ENCODE data around the gene DIP2C.
A peak's percentile ranks its signal among the peaks of the same experiment; 100 is the strongest.
"Not testable (repeated sequence)": the region's sequence is repeated elsewhere in the genome, so short reads cannot be mapped to it uniquely, and the experiment has no call there.

Gene DIP2C

DNA sequence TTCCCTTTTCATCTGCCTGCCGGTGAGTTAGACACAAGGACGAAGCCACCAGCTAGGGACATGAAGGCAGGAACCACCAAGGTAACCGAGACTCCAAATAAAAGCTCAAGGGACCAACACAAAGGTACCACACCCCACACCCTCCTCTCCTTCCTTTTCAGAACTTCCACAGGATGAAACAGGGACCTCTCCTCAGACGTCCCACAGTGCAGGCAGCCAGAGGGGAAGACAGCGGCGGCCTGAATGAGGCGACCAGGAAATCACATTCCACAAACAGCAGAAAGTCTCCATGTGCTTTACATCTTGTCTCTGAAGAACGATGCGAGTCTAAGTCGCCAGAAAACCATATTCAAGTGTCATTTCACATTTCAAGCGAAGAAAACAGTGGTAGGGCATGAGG is 97.8 kb downstream of the DIP2C start:
- no peak overlapping the region for H3K4me3 Mint-ChIP-seq
- no peaks in the 10 kb centered on the region for H3K4me1 Mint-ChIP-seq
- no peaks in the 10 kb centered on the region for H3K9me3 Mint-ChIP-seq
- peaks cover 29 to 33% of the 10 kb centered on the region in 2 donors for H3K27me3 Mint-ChIP-seq
- H3K36me3 Mint-ChIP-seq = no peaks in the 10 kb centered on the region
- DNase-seq (no peak), ATAC-seq (replicated peaks) (no peak)
- peak overlapping the region; percentile 16 for H3K27ac Mint-ChIP-seq

DNA sequence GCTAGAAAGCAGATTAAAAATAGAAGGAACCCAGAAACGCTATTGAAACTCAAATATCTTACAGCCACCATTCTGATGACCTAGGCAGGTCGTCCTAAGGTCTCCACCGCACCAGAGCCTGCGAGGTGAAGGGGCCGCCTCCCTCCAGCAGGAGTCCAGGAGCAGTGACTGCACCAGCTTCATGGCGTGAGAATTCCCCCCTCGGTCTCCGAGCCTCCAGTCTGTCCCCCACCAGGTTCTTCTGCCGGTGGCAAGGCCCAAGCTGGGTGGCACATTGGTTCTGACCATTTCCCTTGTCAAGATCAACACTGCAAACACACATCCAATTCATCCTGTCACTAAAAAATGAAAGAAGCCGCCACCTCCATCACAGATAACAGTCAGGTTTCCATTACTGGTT is 98.7 kb downstream of the DIP2C start:
- no peaks in the 10 kb centered on the region for H3K4me1 Mint-ChIP-seq

DNA sequence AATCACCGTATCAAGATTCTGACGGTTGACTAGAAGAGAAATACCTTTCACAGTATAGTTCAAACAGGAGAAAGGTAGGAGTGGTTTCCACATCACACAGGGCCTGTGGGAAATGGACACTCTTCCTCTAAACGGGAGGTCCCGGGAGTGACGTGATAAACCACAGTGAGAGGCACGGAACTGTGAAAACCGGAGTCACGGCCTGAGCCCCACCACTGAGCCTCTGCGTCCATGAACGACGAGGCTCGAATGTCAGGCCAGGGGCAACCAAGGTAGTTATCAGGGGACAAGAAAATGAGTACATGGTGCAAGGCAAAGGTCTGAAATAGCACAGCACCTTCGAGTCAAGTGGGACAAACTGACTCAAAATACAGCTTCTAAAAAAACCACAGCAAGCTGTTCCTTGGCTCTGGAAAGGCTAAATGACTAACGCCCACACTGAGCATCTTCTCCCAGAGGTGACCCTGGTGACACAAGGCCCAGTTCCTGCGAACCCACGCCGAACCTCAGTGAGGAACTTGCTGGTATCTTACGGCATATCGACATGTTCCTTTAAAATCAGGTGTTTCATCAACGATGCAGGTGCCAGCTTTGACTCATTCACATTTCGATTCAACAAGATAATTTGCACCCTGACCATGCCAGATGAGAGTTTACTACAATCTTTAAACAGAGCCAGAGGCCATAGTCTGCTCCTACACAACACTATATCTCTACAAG is 99.3 kb downstream of the DIP2C start:
- Mint-ChIP-seq H3K27me3 (peaks cover 37 to 40% of the 10 kb centered on the region in 2 donors), H3K36me3 (peaks cover 0 to under 1% of the 10 kb centered on the region in 2 donors), H3K4me3 (no peak overlapping the region), H3K27ac (no peak overlapping the region), H3K4me1 (no peaks in the 10 kb centered on the region), H3K9me3 (no peaks in the 10 kb centered on the region)
- ATAC-seq (replicated peaks) (no peak), DNase-seq (no peak)

More for the DNA sequence above, 98.7 kb downstream of the DIP2C start:
- ATAC-seq (replicated peaks) = no peak
- Mint-ChIP-seq H3K9me3 (no peaks in the 10 kb centered on the region), H3K36me3 (no peaks in the 10 kb centered on the region), H3K27me3 (peaks cover 32 to 40% of the 10 kb centered on the region in 2 donors), H3K4me3 (no peak overlapping the region), H3K27ac (no peak overlapping the region)
- no peak for DNase-seq

DNA sequence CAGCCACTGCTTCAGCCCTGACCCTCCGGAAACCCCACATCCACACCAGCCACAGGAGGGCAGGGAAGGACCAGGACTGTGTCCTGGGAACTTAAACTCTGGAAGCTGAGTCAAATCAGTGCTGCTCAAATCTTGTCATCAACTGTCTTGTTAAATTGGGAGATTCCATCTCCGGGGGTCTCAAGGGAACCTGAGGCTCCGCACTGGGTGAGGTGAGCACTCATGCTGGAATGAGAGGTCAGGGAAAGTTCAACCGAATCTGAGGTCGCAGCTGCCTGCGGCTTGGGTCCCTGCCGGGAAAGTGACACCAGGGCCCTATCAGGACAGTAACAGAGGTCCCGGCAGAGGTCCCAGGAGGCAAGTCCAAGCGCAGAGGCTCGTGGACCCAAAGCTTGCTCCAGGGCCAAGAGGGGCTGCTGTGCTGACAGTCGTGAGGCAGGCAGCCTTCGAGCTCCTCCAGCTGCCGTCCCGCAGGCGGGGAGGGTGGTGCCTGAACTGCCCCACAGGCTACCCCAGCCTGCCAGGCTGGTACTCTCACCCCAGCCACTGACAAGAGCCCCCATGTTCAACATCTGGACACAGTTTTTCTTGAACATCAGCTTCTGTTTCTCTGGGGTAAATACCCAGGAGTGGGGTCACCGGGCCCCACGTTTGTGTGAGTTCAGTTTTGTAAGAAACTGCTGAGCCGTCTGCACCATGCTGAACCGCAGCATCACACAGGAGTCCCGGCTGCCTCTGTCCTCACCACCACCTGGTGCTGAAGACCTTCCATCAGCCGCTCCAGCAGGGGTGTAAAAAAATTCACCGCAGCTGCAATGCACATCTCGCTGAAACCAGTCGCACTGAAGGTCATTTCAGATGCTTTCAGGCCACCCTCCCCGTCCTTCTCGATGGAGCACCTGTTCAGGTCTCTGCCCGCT is 101.0 kb downstream of the DIP2C start:
- H3K9me3 Mint-ChIP-seq = peaks cover 0 to 4% of the 10 kb centered on the region in 2 donors
- peaks cover 0 to 5% of the 10 kb centered on the region in 2 donors for H3K36me3 Mint-ChIP-seq
- ATAC-seq (replicated peaks) = no peak
- DNase-seq = no peak
- peak overlapping the region; percentile 59 for H3K27ac Mint-ChIP-seq
- peaks cover 28 to 41% of the 10 kb centered on the region in 2 donors for H3K27me3 Mint-ChIP-seq
- H3K4me3 Mint-ChIP-seq = no peak overlapping the region
- no peaks in the 10 kb centered on the region for H3K4me1 Mint-ChIP-seq

DNA sequence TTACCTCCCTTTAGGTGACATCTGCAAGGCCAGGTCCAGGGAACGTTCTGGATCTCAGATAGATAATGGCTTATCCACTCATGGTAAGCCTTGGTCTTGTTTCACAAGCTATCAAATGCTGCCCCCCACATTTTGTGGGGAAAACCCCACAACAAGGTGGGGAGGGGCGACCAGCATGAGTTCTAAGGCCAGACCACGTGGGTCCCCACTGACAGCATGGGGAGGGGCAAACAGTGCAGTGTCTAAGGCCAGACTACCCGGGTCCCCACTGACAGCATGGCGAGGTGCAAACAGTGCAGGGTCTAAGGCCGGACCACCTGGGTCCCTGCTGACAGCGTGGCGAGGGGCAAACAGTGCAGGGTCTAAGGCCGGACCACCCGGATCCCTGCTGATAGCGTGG is 102.8 kb downstream of the DIP2C start:
- Mint-ChIP-seq H3K4me3 (no peak overlapping the region), H3K27ac (no peak overlapping the region), H3K36me3 (peaks cover 0 to 5% of the 10 kb centered on the region in 2 donors), H3K27me3 (peaks cover 28 to 39% of the 10 kb centered on the region in 2 donors), H3K4me1 (no peaks in the 10 kb centered on the region), H3K9me3 (peaks cover 0 to 4% of the 10 kb centered on the region in 2 donors)
- no peak for DNase-seq
- no peak for ATAC-seq (replicated peaks)

DNA sequence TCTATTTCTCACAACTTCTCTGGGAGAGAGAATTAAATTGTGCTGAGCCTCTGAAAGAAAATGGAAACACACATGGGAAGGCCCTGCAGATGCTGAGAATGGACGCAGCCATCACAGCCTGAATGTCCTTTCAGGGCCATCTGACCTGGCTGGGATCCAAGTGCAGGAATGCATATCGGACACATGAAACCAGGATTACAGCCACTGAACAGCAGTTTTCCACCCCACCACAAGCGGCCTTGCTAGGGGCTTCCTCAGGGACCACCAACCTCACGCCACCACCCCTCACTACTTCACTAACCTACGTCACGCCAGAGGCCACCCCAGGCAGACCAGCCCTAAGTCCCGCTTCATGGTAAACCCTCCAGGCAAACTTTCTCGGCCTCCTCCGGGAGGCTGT is 103.3 kb downstream of the DIP2C start:
- peaks cover 0 to 5% of the 10 kb centered on the region in 2 donors for H3K36me3 Mint-ChIP-seq
- peaks cover 28 to 36% of the 10 kb centered on the region in 2 donors for H3K27me3 Mint-ChIP-seq
- no peak overlapping the region for H3K4me3 Mint-ChIP-seq
- ATAC-seq (replicated peaks) = no peak
- H3K27ac Mint-ChIP-seq = no peak overlapping the region
- no peaks in the 10 kb centered on the region for H3K4me1 Mint-ChIP-seq
- no peak for DNase-seq
- peaks cover 0 to 4% of the 10 kb centered on the region in 2 donors for H3K9me3 Mint-ChIP-seq

DNA sequence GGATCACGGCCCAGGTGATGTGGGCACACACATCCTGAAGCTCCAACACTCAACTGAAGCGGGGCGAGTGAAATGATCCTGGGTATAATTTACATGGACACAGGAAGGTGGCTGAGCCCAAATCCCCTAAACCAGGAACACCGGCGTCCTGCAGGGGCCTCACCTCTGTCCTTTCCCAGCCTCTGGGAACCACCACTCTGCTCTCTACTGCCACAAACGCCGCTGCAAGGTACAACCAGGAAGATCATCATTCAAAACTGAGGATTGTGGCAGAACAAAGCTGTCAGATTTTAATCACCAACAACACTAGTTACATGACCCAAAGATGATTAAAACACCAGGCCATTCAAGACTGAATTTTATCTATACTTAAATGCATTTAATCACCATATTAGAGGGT is 104.0 kb downstream of the DIP2C start:
- H3K36me3 Mint-ChIP-seq = peaks cover 0 to 5% of the 10 kb centered on the region in 2 donors
- no peak for ATAC-seq (replicated peaks)
- H3K27ac Mint-ChIP-seq = no peak overlapping the region
- peaks cover 28 to 32% of the 10 kb centered on the region in 2 donors for H3K27me3 Mint-ChIP-seq
- DNase-seq = no peak
- peaks cover 0 to 4% of the 10 kb centered on the region in 2 donors for H3K9me3 Mint-ChIP-seq
- H3K4me1 Mint-ChIP-seq = no peaks in the 10 kb centered on the region
- H3K4me3 Mint-ChIP-seq = no peak overlapping the region

DNA sequence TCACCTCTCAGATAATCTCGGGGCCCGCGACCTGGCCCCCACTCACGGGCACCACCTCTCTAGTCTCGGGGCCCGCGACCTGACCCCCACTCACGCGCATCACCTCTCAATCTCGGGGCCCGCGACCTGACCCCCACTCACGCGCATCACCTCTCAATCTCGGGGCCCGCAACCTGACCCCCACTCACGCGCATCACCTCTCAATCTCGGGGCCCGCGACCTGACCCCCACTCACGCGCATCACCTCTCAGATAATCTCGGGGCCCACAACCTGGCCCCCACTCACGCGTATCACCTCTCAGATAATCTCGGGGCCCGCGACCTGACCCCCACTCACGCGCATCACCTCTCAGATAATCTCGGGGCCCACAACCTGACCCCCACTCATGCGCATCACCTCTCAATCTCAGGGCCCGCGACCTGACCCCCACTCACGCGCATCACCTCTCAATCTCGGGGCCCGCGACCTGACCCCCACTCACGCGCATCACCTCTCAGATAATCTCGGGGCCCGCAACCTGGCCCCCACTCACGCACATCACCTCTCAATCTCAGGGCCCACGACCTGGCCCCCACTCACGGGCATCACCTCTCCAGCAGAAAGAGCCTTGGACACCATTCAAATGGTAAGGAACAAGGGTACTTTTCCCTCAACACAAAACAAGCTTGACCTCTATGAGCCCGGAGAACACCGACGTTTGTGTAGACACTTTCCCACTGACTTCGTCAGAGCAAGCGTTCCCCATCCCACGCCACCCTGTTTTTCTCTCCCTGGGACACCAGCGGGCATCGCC is 104.8 kb downstream of the DIP2C start:
- not testable (repeated sequence) for H3K36me3 Mint-ChIP-seq; H3K4me3 Mint-ChIP-seq; ATAC-seq (replicated peaks); H3K27ac Mint-ChIP-seq; H3K4me1 Mint-ChIP-seq; H3K9me3 Mint-ChIP-seq; DNase-seq
- H3K27me3 Mint-ChIP-seq = peaks cover 23 to 28% of the 10 kb centered on the region in 2 donors

DNA sequence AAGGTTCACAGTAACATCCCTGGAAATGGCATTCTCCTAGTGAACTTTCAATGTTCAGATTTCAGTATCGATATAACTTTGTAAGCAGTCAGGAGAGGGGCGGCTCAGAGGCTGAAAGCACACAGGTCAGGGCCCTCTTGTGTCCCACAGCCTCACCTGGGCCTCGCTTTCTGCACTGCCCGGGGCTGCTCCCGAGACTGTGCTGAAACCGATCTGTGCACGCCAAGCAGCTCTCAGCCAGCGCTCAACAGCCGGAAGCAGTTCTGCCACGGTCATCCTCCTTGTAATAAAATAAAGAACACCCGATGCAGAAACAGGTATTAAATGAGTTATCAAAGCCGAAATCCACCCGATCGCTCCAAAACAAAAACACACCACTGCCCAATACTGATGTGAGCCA is 106.0 kb downstream of the DIP2C start:
- Mint-ChIP-seq H3K27ac (no peak overlapping the region), H3K9me3 (peaks cover 0 to 4% of the 10 kb centered on the region in 2 donors)
- no peak for DNase-seq

DNA sequence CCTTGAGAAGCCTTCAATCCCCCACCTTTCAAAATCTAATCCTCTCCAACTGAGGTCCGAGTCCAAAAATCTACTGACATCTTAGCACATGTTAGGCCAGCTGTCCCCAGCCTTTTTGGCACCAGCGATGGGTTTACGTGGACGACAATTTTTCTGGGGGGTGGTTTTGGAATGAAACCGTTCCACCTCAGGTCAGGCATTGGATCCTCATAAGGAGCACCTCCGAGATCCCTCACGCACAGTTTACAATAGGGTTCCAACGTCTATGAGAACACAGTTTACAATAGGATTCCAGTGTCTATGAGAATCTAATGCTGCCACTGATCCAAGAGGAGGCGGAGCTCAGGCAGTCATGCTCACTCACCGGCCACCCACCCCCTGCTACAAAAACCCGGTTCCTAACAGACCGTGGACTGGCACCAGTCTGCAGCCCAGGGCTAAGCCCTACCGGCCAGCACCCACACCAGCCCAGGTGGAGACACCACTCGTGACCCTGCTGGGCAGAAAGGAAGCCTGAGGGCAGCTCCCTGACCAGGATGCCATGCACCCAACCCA is 107.6 kb downstream of the DIP2C start:
- H3K4me3 Mint-ChIP-seq = no peak overlapping the region
- H3K9me3 Mint-ChIP-seq = peaks cover 0 to 4% of the 10 kb centered on the region in 2 donors
- no peak for ATAC-seq (replicated peaks)
- no peak overlapping the region for H3K27ac Mint-ChIP-seq
- no peaks in the 10 kb centered on the region for H3K4me1 Mint-ChIP-seq
- DNase-seq = no peak
- H3K36me3 Mint-ChIP-seq = peaks cover 0 to 5% of the 10 kb centered on the region in 2 donors
- H3K27me3 Mint-ChIP-seq = peaks cover 9 to 22% of the 10 kb centered on the region in 2 donors

More for the DNA sequence above, 106.0 kb downstream of the DIP2C start:
- Mint-ChIP-seq H3K4me1 (no peaks in the 10 kb centered on the region), H3K36me3 (peaks cover 0 to 5% of the 10 kb centered on the region in 2 donors), H3K27me3 (peaks cover 15 to 25% of the 10 kb centered on the region in 2 donors), H3K4me3 (no peak overlapping the region)
- no peak for ATAC-seq (replicated peaks)

DNA sequence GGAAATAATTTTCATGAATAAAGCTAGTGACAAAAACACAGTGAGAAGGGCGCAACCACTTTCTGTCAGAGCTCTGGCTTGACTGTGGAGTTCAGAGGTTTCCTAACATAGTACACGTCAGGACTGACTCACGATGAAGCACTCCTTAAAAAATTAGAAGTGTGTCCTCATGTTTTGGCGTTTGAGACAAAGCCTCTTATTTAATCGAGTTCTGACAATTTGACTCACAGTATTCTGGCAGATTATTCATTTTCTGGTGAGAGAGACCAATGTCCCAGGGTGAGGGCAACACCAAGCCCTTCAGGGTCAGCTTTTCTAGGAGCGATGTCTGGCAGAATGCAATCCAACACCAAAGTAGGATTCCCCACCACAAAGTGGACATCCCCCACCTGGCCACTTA is 108.7 kb downstream of the DIP2C start:
- Mint-ChIP-seq H3K27me3 (peaks cover 4 to 20% of the 10 kb centered on the region in 2 donors), H3K4me3 (no peak overlapping the region), H3K27ac (no peak overlapping the region), H3K9me3 (peaks cover 0 to 4% of the 10 kb centered on the region in 2 donors), H3K4me1 (no peaks in the 10 kb centered on the region), H3K36me3 (peaks cover 0 to 5% of the 10 kb centered on the region in 2 donors)
- ATAC-seq (replicated peaks) (no peak), DNase-seq (no peak)

DNA sequence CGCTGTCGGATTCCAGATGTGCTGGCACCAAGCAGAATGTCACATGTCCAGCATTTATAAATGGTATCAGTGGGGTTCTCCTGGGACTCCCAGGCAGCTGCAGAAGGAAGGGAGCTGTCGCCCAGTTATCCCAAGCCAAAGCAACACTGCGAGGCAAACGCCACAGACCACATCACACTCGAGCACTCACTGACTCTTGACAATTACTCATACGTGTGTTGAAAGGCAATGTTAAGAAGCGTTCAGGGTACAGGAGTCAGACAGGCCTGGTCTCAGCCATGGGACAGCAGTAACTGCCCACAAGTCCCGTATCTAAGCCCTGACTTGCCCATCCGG is 113.4 kb downstream of the DIP2C start:
- Mint-ChIP-seq H3K4me1 (no peaks in the 10 kb centered on the region), H3K27ac (no peak overlapping the region), H3K27me3 (peaks cover 10 to 18% of the 10 kb centered on the region in 2 donors), H3K36me3 (no peaks in the 10 kb centered on the region), H3K4me3 (no peak overlapping the region), H3K9me3 (no peaks in the 10 kb centered on the region)
- ATAC-seq (replicated peaks) (no peak), DNase-seq (no peak)

DNA sequence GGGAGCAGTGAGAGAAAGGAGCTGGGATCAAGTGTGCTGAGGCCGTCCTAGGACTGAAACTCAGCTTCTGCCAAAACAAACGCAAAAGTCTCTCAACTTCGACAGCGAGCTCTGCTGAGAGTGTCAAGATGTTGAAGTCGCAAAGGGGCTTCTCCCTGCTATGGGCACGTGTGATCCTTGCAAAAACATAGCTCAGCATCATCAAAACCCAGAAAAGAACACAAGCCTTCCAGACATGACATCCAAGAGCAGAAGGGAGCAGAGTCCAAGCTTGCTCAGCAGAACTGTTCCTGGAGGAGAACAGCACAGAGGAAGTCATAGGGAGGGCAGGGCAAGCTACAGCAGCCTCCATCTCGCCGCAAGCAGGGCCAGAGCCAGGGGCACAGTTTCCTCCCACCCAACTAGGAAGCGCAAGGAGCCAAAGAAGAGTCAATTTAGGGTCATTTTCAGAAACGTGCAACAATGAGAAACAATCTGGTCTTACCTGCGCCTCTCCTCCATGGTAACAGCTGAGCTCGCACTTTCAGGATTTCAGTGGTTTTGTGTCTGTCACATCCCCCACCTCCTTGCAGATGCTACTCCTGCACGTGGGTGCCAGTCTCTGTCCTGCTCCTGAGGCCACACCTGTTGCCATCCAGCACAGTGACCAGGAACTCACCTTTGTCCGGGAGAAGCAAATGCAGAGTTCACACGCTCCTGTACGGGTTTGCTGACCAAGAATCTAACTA is 113.9 kb downstream of the DIP2C start:
- peaks cover 0 to under 1% of the 10 kb centered on the region in 2 donors for H3K36me3 Mint-ChIP-seq
- ATAC-seq (replicated peaks) = no peak
- no peaks in the 10 kb centered on the region for H3K4me1 Mint-ChIP-seq
- H3K9me3 Mint-ChIP-seq = peaks cover under 1% of the 10 kb centered on the region in 2 donors
- peaks cover 13 to 19% of the 10 kb centered on the region in 2 donors for H3K27me3 Mint-ChIP-seq
- no peak overlapping the region for H3K4me3 Mint-ChIP-seq
- DNase-seq = no peak
- no peak overlapping the region for H3K27ac Mint-ChIP-seq
